Calu3 (cell line): Measurements from ENCODE around the gene ATP5PB. TPM values are rescaled to one million over a fixed set of nuclear protein-coding genes. Genes with fewer than 3 reads are reported as not detected.
A peak's percentile ranks its signal among the peaks of the same experiment; 100 is the strongest.

Experiments used
- BruUV-seq: library from RNA; stranded (reverse); fragments of 400-500 nt; replicated peaks from 2 replicates; lab custom pipeline; 2021; lab: Mats Ljungman, UMichigan
- CTCF ChIA-PET: fragments of 300-600 bp; sonication (Branson Sonifier 250); formaldehyde crosslinking; loops from one replicate; lab custom pipeline; 2022; ENCODE audit warnings: antibody characterized with exemption; lab: Charles Lee
- DNase-seq: peaks from one replicate; pipeline ENCODE4 v3.0.0; 2022
- H3K27ac Mint-ChIP-seq: one replicate; pipeline ENCODE4 v1.8.0; 2022; ENCODE audit warnings: mixed read lengths; ENCODE audit not compliant: unreplicated experiment
- H3K27me3 Mint-ChIP-seq: one replicate; pipeline ENCODE4 v1.8.0; 2022; ENCODE audit warnings: mixed read lengths; ENCODE audit not compliant: unreplicated experiment
- H3K36me3 Mint-ChIP-seq: one replicate; pipeline ENCODE4 v1.8.0; 2022; ENCODE audit warnings: mild to moderate bottlenecking, moderate library complexity, mixed read lengths; ENCODE audit not compliant: insufficient read depth, unreplicated experiment
- H3K4me1 Mint-ChIP-seq: one replicate; pipeline ENCODE4 v1.8.0; 2022; ENCODE audit warnings: mild to moderate bottlenecking, low read depth, mixed read lengths; ENCODE audit not compliant: unreplicated experiment
- H3K4me3 Mint-ChIP-seq: one replicate; pipeline ENCODE4 v1.8.0; 2022; ENCODE audit warnings: mild to moderate bottlenecking, low read depth, moderate library complexity, mixed read lengths; ENCODE audit not compliant: unreplicated experiment
- H3K9me3 Mint-ChIP-seq: one replicate; pipeline ENCODE4 v1.8.0; 2022; ENCODE audit warnings: low read depth, mixed read lengths; ENCODE audit not compliant: unreplicated experiment
- CTCF ChIP-seq: fragments of 200-600 bp; IDR thresholded peaks from one replicate; pipeline ENCODE4 v1.8.0; 2022; ENCODE audit warnings: antibody characterized with exemption; ENCODE audit not compliant: unreplicated experiment
- intact Hi-C: fragments of 100-400 bp; cut with micrococcal nuclease; formaldehyde crosslinking; loops from one replicate; pipeline ENCODE4 v1.10.0; 2022; ENCODE audit not compliant: unreplicated experiment
- total RNA-seq: library from RNA; stranded (reverse); gene quantifications from 2 replicates; pipeline ENCODE4 v1.2.3, GENCODE V29; 2022

Gene ATP5PB
- total RNA-seq, 1 experiment from 2014 or later: 157 TPM

- TF ChIP-seq CTCF: no peak
- DNase-seq: no peak
- no peaks in the 10 kb centered on the region for H3K9me3 Mint-ChIP-seq
- H3K4me3 Mint-ChIP-seq: no peak overlapping the region
- intact Hi-C loops: no loop called here
- no peaks in the 10 kb centered on the region for H3K27me3 Mint-ChIP-seq
- H3K4me1 Mint-ChIP-seq: no peaks in the 10 kb centered on the region
- CTCF ChIA-PET: no interaction called here
- no TSS peak for BruUV-seq
- no peak overlapping the region for H3K27ac Mint-ChIP-seq
- peaks cover 13% of the 10 kb centered on the region for H3K36me3 Mint-ChIP-seq
These were observed 9.6 kb upstream of the ATP5PB start for GRCh38 chr1:111439461-111440351.

GRCh38 chr1:111441573-111442192 is 7.6 kb upstream of the ATP5PB start:
- intact Hi-C loops: no loop called here
- no TSS peak for BruUV-seq
- Mint-ChIP-seq H3K4me3 (no peak overlapping the region), H3K27me3 (no peaks in the 10 kb centered on the region), H3K9me3 (no peaks in the 10 kb centered on the region), H3K4me1 (peaks cover 8% of the 10 kb centered on the region), H3K36me3 (peaks cover 19% of the 10 kb centered on the region), H3K27ac (no peak overlapping the region)
- peak; percentile 28 for DNase-seq
- CTCF ChIA-PET: interaction anchor here (0.5 kb wide), 1 partner anchor 12 kb away, joined by 3 read pairs; no protein-coding TSS in a partner anchor
- peak; percentile 42 for TF ChIP-seq CTCF

- Mint-ChIP-seq H3K27ac (no peak overlapping the region), H3K27me3 (no peaks in the 10 kb centered on the region), H3K4me3 (no peak overlapping the region), H3K36me3 (peaks cover 20% of the 10 kb centered on the region), H3K9me3 (no peaks in the 10 kb centered on the region), H3K4me1 (peaks cover 15% of the 10 kb centered on the region)
- TF ChIP-seq CTCF: no peak
- intact Hi-C loops: no loop called here
- CTCF ChIA-PET: no interaction called here
- no peak for DNase-seq
- no TSS peak for BruUV-seq
These were observed 6.8 kb upstream of the ATP5PB start for GRCh38 chr1:111442457-111442856.

- peaks cover 32% of the 10 kb centered on the region for H3K36me3 Mint-ChIP-seq
- no peaks in the 10 kb centered on the region for H3K27me3 Mint-ChIP-seq
- no peak overlapping the region for H3K4me3 Mint-ChIP-seq
- intact Hi-C loops: no loop called here
- CTCF ChIA-PET: no interaction called here
- peaks cover 21% of the 10 kb centered on the region for H3K4me1 Mint-ChIP-seq
- BruUV-seq: no TSS peak
- H3K9me3 Mint-ChIP-seq: no peaks in the 10 kb centered on the region
- no peak overlapping the region for H3K27ac Mint-ChIP-seq
- no peak for TF ChIP-seq CTCF
- no peak for DNase-seq
These were observed 5.2 kb upstream of the ATP5PB start for GRCh38 chr1:111444031-111444430.
